Fibroblast of skin of right quadriceps (primary cell): ENCODE measurements around the gene ITGA4.

Experiments used
- DNase-seq: peaks from one replicate; pipeline ENCODE4 v3.0.0-alpha.2; 2013

The ITGA4 gene

DNA sequence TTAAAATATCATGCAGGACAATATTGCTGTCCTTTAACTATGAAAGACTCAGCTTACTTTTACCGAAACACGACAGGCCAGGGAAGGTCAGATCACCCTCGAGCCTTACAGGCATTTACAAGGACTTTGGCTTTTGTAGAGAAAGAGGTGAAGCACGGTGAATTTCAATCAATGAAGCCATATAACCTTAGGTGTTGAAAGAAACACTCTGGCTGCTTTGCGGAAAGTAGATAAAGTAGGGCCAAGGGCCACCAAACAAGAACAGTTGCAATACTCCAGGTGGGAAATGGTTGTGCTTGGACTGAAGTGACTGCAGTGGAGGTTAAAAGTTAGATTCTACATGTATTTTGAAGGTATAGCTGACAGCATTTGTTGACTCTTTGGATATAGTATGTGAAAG is 119.2 kb downstream of the ITGA4 start:
- no peak for DNase-seq

DNA sequence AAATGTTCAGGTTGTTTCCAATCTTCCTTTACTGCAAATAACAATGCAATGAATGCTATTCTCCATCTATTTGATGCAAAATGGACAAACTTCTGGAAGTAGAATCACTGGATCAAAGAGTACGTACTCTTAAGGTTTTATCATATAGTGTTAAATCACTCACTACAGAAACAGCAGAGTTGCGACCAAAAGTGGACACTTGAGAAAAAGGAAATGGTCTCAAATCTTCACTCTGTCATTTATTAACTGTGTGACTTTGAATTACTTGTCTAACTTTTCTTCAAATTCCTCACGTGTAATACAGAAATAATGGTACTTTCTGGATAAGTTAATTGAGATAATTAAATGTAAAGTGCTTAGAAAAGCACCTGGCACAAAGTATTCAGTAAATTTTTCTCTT is 121.6 kb downstream of the ITGA4 start:
- no peak for DNase-seq

DNA sequence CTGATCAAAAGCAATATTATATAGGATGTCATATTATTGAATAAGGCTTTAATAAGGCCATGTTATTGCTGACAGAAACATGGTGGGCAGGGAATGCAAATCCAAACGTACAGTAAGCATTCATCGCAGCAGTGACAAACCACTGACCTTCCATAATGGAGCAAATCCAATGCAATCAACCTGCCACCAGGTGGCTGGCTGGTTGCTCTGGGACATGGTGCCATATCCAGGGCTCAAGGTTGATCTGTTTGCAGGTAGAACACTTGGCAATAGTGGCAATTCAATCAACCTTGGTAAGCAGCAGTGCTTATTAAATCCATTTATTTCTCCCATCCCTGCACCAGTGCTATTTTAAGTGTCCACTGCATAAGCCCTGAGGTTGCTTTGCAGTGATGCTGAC is 124.3 kb downstream of the ITGA4 start:
- DNase-seq, result no peak

DNA sequence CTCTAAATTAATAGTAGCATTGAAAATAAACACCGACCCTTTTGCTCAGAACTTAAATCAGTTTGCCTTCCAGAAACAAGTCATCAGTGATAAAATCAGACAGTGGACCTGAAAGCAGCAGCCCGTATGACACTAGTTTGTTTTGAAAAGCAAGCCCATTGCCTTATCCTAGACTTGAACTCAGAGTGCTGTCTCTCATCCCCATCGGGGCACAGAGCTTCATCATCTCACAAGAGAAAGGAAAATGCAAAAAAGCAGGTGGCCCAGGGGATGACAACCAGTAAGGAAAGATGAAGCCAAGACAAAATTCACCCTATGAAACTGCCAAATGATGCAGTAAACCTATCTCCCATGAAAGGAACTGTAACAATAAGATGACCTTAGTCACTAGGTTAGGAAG is 128.5 kb downstream of the ITGA4 start:
- DNase-seq, result no peak
